ENCODE results near the gene ACER3. TPM values are rescaled to one million over a fixed set of nuclear protein-coding genes. Genes with fewer than 3 reads are reported as not detected.
A peak's percentile ranks its signal among the peaks of the same experiment; 100 is the strongest.

Gene ACER3
- total and polyA plus RNA-seq, 7 donors: 5.6 to 13.2 (median 9.4) TPM

DNA sequence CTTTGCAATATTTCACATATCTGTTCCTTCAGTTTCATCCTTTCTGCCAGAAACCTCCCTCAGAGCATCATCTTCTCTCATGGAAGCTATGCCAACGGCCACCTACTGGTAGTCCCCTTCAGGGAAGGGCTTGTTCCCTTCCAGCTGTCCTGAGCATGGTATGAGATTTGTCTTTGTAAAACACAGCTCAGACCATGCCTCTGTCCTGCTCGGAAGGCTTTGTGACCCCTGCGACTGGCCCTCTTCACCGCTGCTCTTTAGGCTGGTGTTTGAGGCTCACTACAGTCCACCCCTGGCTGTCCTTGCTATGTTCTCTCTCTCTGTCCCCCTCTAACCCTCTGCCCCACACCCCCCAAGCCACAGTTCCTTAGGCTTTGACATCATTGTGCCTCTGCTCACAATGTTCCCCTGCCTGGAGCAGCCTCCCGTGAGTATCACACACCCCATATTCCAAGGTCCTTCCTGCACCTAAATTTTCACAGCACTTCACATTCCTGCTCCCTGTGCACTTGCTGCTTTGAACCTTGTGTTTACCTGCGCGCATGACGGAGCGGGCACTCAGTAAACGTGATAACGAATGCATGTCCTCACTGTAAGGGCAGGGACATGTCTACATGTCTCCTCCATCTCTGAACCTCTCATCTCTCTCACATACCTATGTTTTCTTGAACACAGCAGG is 24.0 kb upstream of the ACER3 start:
- H3K27me3 ChIP-seq: no peaks in the 10 kb centered on the region
- peak overlapping the region in 1 of 4 donors; percentile 39 for H3K27ac ChIP-seq
- intact Hi-C loops (cut with DNase I): no loop called here
- H3K9me3 ChIP-seq: no peaks in the 10 kb centered on the region
- WGBS, 2 donors: 17 to 58% methylated on average over 11 of the region's 11 CpGs
- TF ChIP-seq EP300 (IDR thresholded peaks at IDR 0.05) (no peak), POLR2A (IDR thresholded peaks at IDR 0.05) (no peak), POLR2AphosphoS5 (IDR thresholded peaks at IDR 0.05) (no peak)
- TF ChIP-seq, protein P1, sequence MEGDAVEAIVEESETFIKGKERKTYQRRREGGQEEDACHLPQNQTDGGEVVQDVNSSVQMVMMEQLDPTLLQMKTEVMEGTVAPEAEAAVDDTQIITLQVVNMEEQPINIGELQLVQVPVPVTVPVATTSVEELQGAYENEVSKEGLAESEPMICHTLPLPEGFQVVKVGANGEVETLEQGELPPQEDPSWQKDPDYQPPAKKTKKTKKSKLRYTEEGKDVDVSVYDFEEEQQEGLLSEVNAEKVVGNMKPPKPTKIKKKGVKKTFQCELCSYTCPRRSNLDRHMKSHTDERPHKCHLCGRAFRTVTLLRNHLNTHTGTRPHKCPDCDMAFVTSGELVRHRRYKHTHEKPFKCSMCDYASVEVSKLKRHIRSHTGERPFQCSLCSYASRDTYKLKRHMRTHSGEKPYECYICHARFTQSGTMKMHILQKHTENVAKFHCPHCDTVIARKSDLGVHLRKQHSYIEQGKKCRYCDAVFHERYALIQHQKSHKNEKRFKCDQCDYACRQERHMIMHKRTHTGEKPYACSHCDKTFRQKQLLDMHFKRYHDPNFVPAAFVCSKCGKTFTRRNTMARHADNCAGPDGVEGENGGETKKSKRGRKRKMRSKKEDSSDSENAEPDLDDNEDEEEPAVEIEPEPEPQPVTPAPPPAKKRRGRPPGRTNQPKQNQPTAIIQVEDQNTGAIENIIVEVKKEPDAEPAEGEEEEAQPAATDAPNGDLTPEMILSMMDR (IDR thresholded peaks at IDR 0.05): no peak
- no peaks in the 10 kb centered on the region for H3K36me3 ChIP-seq
- no peak overlapping the region for H3K4me3 ChIP-seq
- H3K4me1 ChIP-seq: peaks cover 0 to 11% (median 3%) of the 10 kb centered on the region in 4 donors
- no peak for DNase-seq

DNA sequence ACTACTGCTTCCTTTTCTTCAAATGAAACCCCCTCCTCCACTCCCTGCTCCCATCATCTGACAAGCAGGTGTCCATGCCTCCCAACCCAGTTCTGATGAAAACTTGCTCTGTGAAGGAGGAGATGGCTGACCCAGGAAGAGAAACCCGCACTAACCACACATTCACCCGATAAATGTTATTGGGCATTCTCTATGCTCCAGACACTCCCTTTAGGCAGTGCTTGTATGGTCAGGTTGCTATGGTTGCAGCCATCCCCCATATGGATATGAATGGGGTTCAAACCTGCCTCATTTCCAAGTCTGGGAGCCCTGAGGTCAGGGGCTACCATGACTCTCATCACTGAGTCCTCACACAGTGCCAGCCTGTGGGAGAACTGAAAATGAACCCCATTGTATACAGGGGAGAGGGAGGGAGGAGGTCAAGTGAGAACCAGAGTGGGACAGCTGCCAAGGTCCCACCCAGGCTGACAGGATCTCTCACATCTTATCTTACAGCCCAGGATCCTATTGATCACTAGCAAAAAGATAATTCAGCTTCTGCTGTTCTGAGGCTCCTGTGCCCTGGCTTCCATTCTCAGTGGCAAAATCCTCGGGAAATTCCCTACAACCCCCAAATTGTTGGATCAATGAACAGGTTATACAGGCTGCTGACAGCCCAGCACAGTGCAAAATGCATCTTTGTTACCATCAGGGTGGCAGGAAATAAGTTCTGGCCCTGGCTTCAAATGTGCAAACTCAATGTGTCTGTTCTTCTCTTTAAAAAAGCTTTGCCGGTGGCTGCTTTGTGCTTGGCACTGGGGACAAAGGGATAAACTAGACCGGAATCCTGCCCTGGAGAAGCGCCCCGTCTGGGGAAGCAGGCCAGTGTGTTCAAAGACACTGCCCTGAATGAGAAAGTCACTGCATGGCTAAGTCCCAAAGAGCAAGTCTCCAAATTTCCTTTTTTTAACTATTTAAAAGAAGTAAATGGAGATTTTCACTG is 22.7 kb upstream of the ACER3 start:
- 74 to 78% methylated on average over 7 of the region's 7 CpGs for WGBS, 2 donors
- Histone ChIP-seq H3K27me3 (no peaks in the 10 kb centered on the region), H3K9me3 (no peaks in the 10 kb centered on the region), H3K36me3 (no peaks in the 10 kb centered on the region), H3K4me1 (peaks cover 0 to 11% (median 3%) of the 10 kb centered on the region in 4 donors), H3K27ac (no peak overlapping the region), H3K4me3 (no peak overlapping the region)
- intact Hi-C loops (cut with DNase I): no loop called here
- TF ChIP-seq POLR2A (IDR thresholded peaks at IDR 0.05): no peak
- no peak for TF ChIP-seq POLR2AphosphoS5 (IDR thresholded peaks at IDR 0.05)
- no peak for TF ChIP-seq EP300 (IDR thresholded peaks at IDR 0.05)
- TF ChIP-seq, protein P1 (IDR thresholded peaks at IDR 0.05): no peak
- no peak for DNase-seq

DNA sequence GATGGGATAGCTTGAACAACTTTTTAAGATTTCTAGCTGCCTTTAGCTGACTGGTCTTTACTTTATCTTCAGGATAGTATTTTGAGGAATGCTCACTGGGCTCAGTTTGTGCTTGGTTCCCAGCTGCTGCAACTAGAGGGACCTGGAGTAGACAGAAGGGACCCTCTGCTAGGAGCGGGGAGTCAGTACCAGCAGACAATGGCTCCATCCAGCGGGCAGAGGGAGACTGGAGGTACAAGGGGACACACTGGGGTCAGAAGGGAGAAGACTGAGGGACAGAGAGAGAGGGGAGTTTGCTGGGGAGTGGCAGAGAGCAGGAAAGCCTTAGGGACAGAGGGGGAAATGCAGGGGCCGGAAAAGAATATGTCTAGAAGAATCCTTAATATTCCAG is 22.0 kb upstream of the ACER3 start:
- Histone ChIP-seq H3K9me3 (no peaks in the 10 kb centered on the region), H3K27me3 (no peaks in the 10 kb centered on the region), H3K27ac (no peak overlapping the region), H3K4me1 (peaks cover 0 to 11% (median 3%) of the 10 kb centered on the region in 4 donors), H3K4me3 (no peak overlapping the region), H3K36me3 (no peaks in the 10 kb centered on the region)
- intact Hi-C loops (cut with DNase I): no loop called here
- DNase-seq: no peak
- no peak for TF ChIP-seq POLR2AphosphoS5 (IDR thresholded peaks at IDR 0.05)
- TF ChIP-seq EP300 (IDR thresholded peaks at IDR 0.05): no peak
- no peak for TF ChIP-seq POLR2A (IDR thresholded peaks at IDR 0.05)
- 80 to 92% methylated on average over 3 of the region's 3 CpGs for WGBS, 2 donors

DNA sequence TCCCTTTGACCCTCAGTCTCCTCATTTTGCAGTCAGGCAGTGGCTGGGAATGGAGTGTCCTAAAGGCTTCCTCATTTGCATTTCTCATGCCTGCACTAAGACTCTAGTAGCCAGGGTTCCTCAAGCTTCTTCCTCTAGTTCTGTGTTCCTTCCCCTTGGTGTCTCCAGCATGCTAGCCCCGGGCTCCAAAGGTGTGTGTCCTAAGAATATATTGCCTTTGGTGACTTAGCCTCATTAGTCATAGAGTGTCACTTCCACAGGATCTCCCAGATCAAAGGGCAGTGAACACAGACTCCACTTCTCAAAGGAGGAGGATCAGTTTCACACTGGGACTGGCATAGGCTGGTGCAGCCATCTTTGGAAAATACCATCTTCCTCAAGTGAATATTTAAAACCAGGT is 21.4 kb upstream of the ACER3 start:
- 3 to 15% methylated on average over 1 of the region's 1 CpG for WGBS, 2 donors
- no peak overlapping the region for H3K27ac ChIP-seq
- no peaks in the 10 kb centered on the region for H3K36me3 ChIP-seq
- no peak overlapping the region for H3K4me3 ChIP-seq
- peaks cover 0 to 11% (median under 1%) of the 10 kb centered on the region in 4 donors for H3K4me1 ChIP-seq
- no peak for DNase-seq
- H3K9me3 ChIP-seq: no peaks in the 10 kb centered on the region
- intact Hi-C loops (cut with DNase I): no loop called here
- TF ChIP-seq POLR2AphosphoS5 (IDR thresholded peaks at IDR 0.05) (no peak), POLR2A (IDR thresholded peaks at IDR 0.05) (no peak), EP300 (IDR thresholded peaks at IDR 0.05) (no peak)
- TF ChIP-seq, protein P1 (IDR thresholded peaks at IDR 0.05): no peak
- no peaks in the 10 kb centered on the region for H3K27me3 ChIP-seq

DNA sequence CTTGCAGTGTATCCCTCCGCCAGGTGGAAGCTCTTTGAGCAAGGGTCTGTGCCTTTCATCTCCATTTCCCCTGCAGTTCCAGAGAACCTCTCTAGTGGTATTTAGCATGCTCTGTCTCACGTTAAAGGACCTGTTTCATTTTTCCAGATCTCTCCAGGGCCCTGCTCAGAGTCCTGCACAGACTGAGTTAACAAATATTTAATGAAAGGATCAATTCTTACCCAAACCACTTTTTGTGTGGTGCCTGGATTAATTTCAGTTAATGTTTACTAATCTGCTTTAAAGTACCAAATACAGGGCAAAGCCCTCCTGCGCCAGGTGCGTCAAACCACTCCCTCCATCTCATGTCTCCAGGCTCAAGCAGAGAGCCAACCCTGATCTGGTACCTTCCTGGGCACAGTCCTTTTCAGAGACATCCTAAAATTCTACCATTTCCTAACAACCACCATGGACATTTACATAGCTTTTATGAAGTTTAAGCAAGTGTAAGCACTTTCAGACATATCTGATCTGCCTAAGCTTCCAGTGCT is 18.7 kb upstream of the ACER3 start:
- H3K27ac ChIP-seq: no peak overlapping the region
- H3K27me3 ChIP-seq: no peaks in the 10 kb centered on the region
- no peak overlapping the region for H3K4me3 ChIP-seq
- no peak for DNase-seq
- no peaks in the 10 kb centered on the region for H3K9me3 ChIP-seq
- no peaks in the 10 kb centered on the region for H3K4me1 ChIP-seq
- no peaks in the 10 kb centered on the region for H3K36me3 ChIP-seq
- intact Hi-C loops (cut with DNase I): no loop called here
- TF ChIP-seq, protein P1 (IDR thresholded peaks at IDR 0.05): no peak
- TF ChIP-seq POLR2A (IDR thresholded peaks at IDR 0.05): no peak
- TF ChIP-seq POLR2AphosphoS5 (IDR thresholded peaks at IDR 0.05): no peak
- no peak for TF ChIP-seq EP300 (IDR thresholded peaks at IDR 0.05)
- 87 to 91% methylated on average over 4 of the region's 4 CpGs for WGBS, 2 donors

Measured in sigmoid colon (tissue), 7 donors.